Panc1 (cell line): ENCODE data around the gene ZNF292. TPM values are rescaled to one million over a fixed set of nuclear protein-coding genes. Genes with fewer than 3 reads are reported as not detected.

Experiments
- ATAC-seq: fragments of 200-7000 bp; cut with Tn5 transposase; 2 replicates; pipeline ENCODE4 v1.9.1; 2020; ENCODE audit warnings: mild to moderate bottlenecking, moderate library complexity
- BruUV-seq: library from RNA; stranded (reverse); fragments of 400-500 nt; replicated peaks from 2 replicates; lab custom pipeline; 2021; lab: Mats Ljungman, UMichigan
- CTCF ChIA-PET: fragments of 300-600 bp; sonication (Branson Sonifier 250); formaldehyde crosslinking; loops from one replicate; lab custom pipeline; 2022; ENCODE audit warnings: antibody characterized with exemption; lab: Charles Lee
- POLR2A ChIA-PET: fragments of 300-600 bp; sonication (Branson Sonifier 250); formaldehyde crosslinking; loops from one replicate; lab custom pipeline; 2022; ENCODE audit warnings: antibody characterized with exemption; lab: Charles Lee
- DNase-seq: peaks from one replicate; pipeline ENCODE4 v3.0.0-alpha.2; 2010; ENCODE audit warnings: low read depth, low spot score
- H3K27ac ChIP-seq: 2 replicates; pipeline ENCODE4 v1.5.1; 2011; ENCODE audit warnings: mild to moderate bottlenecking, low read length, inconsistent platforms
- H3K27me3 ChIP-seq: fragments of 200-500 bp; sonication (Bioruptor generic); 2 replicates; pipeline ENCODE4 v1.6.0; 2014; ENCODE audit warnings: low read length, inconsistent platforms; ENCODE audit not compliant: control insufficient read depth, insufficient read depth
- H3K36me3 ChIP-seq: fragments of 200-500 bp; sonication (Bioruptor generic); 2 replicates; pipeline ENCODE4 v1.5.1; 2014; ENCODE audit warnings: inconsistent platforms, mild to moderate bottlenecking, low read length, moderate library complexity; ENCODE audit not compliant: control insufficient read depth, insufficient read depth
- H3K4me1 ChIP-seq: 2 replicates; pipeline ENCODE4 v1.5.1; 2011; ENCODE audit warnings: inconsistent platforms, mild to moderate bottlenecking, low read length, moderate library complexity; ENCODE audit not compliant: control insufficient read depth, insufficient read depth
- H3K4me3 ChIP-seq, 2 experiments: 2 replicates each; pipeline ENCODE4 v1.5.1; 2011 to 2012; ENCODE audit warnings: low read depth in 2 of 2, low read length in 2 of 2, mild to moderate bottlenecking in 2 of 2, inconsistent platforms in 1 of 2, moderate library complexity in 1 of 2
- H3K9me3 ChIP-seq: fragments of 200-500 bp; sonication (Bioruptor generic); 2 replicates; pipeline ENCODE4 v1.5.1; 2014; ENCODE audit warnings: low read depth, mild to moderate bottlenecking, inconsistent platforms, low read length, moderate library complexity; ENCODE audit not compliant: control insufficient read depth, insufficient read depth
- POLR2AphosphoS5 ChIP-seq: IDR thresholded peaks from 2 replicates; pipeline ENCODE4 v1.6.1; 2012; ENCODE audit warnings: mild to moderate bottlenecking, low read depth, low read length, moderate library complexity
- SIN3A ChIP-seq: IDR thresholded peaks from 2 replicates; pipeline ENCODE4 v1.6.1; 2012; ENCODE audit warnings: low read depth, mild to moderate bottlenecking, low read length, moderate library complexity, borderline replicate concordance; ENCODE audit not compliant: insufficient read depth
- TCF7L2 ChIP-seq: IDR thresholded peaks from 2 replicates; pipeline ENCODE4 v1.6.1; 2011; ENCODE audit warnings: mild to moderate bottlenecking, low read depth, low read length, inconsistent platforms
- in situ Hi-C: cut with HindIII; loops from 2 replicates; pipeline ENCODE4 v1.10.0; 2016; ENCODE audit warnings: low sequenced_read_pairs, low pct_unique_long_range_greater_than_20kb
- intact Hi-C: fragments of 100-400 bp; cut with micrococcal nuclease; formaldehyde crosslinking; loops from one replicate; pipeline ENCODE4 v1.10.0; 2022; ENCODE audit not compliant: unreplicated experiment
- total RNA-seq: library from RNA; stranded (reverse); gene quantifications from one replicate; pipeline ENCODE4 v1.2.1, GENCODE V29; 2021; ENCODE audit not compliant: unreplicated experiment
- TF ChIP-seq, protein P1 (sequence below): fragments of 450-650 bp; IDR thresholded peaks from 2 replicates; pipeline ENCODE4 v1.5.1; 2017; ENCODE audit warnings: mild to moderate bottlenecking
- TF ChIP-seq, protein P2 (sequence below), 2 experiments: IDR thresholded peaks; 2 replicates each; pipeline ENCODE4 v1.6.1; 2011 to 2012; ENCODE audit warnings: low read depth in 2 of 2, control low read depth in 1 of 2, low read length in 1 of 2, mild to moderate bottlenecking in 1 of 2, moderate library complexity in 1 of 2; ENCODE audit not compliant: insufficient read depth in 1 of 2

ZNF292 gene
- total RNA-seq, 1 experiment from 2014 or later, result 38.2 TPM

DNA sequence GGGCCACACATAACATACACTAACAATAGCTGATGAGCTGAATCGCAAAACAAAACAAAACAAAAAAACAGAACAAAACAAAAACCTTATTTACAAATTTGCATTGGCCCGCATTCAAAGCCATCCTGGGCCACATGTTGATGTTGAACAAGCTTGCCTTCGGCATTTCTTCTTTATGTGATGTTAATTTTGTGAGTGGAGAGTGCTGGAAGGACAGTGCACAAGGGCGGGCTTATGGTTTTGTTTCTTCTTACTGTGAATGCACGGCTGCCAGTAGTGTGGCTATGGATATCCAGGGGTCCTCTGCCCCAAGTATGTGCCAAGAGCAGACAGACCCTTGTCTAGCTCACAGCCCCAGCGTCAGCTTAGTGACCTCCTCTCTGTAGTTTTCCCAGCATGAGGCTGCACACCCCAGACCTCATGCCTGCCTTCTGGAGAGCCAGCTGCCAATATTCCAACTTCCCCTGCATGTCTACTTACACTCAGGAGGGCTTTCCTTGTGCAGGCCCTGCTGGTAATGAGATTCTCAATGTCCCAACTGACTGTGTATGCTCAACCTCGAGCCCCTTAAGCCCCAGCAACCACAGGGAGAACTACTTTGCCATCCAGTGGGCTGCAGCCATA lies 24.9 kb downstream of the ZNF292 start:
- Histone ChIP-seq H3K4me1 (0 out of 2 replicates have a peak, but pooled peaks cover 2% of the 10 kb centered on the region), H3K27me3 (no peaks in the 10 kb centered on the region), H3K9me3 (no peaks in the 10 kb centered on the region), H3K36me3 (no peaks in the 10 kb centered on the region; the same call in 1 of the 2 replicates), H3K4me3 (no peak overlapping the region), H3K27ac (no peak overlapping the region)
- ChIA-PET POLR2A (no interaction called here), CTCF (no interaction called here)
- intact Hi-C loops (no loop called here), in situ Hi-C loops (no loop called here)
- ATAC-seq (no peak), DNase-seq (no peak)
- TF ChIP-seq SIN3A, result no peak
- TF ChIP-seq, protein P1, sequence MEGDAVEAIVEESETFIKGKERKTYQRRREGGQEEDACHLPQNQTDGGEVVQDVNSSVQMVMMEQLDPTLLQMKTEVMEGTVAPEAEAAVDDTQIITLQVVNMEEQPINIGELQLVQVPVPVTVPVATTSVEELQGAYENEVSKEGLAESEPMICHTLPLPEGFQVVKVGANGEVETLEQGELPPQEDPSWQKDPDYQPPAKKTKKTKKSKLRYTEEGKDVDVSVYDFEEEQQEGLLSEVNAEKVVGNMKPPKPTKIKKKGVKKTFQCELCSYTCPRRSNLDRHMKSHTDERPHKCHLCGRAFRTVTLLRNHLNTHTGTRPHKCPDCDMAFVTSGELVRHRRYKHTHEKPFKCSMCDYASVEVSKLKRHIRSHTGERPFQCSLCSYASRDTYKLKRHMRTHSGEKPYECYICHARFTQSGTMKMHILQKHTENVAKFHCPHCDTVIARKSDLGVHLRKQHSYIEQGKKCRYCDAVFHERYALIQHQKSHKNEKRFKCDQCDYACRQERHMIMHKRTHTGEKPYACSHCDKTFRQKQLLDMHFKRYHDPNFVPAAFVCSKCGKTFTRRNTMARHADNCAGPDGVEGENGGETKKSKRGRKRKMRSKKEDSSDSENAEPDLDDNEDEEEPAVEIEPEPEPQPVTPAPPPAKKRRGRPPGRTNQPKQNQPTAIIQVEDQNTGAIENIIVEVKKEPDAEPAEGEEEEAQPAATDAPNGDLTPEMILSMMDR, result no peak
- TF ChIP-seq, protein P2, sequence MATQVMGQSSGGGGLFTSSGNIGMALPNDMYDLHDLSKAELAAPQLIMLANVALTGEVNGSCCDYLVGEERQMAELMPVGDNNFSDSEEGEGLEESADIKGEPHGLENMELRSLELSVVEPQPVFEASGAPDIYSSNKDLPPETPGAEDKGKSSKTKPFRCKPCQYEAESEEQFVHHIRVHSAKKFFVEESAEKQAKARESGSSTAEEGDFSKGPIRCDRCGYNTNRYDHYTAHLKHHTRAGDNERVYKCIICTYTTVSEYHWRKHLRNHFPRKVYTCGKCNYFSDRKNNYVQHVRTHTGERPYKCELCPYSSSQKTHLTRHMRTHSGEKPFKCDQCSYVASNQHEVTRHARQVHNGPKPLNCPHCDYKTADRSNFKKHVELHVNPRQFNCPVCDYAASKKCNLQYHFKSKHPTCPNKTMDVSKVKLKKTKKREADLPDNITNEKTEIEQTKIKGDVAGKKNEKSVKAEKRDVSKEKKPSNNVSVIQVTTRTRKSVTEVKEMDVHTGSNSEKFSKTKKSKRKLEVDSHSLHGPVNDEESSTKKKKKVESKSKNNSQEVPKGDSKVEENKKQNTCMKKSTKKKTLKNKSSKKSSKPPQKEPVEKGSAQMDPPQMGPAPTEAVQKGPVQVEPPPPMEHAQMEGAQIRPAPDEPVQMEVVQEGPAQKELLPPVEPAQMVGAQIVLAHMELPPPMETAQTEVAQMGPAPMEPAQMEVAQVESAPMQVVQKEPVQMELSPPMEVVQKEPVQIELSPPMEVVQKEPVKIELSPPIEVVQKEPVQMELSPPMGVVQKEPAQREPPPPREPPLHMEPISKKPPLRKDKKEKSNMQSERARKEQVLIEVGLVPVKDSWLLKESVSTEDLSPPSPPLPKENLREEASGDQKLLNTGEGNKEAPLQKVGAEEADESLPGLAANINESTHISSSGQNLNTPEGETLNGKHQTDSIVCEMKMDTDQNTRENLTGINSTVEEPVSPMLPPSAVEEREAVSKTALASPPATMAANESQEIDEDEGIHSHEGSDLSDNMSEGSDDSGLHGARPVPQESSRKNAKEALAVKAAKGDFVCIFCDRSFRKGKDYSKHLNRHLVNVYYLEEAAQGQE (IDR thresholded peaks at IDR 0.05; ENCODE audit: insufficient read depth in 1 of 2, low read depth in 2 of 2, low read length in 1 of 2), result no peak
- TF ChIP-seq TCF7L2, result no peak
- TF ChIP-seq POLR2AphosphoS5, result no peak
- no TSS peak for BruUV-seq

DNA sequence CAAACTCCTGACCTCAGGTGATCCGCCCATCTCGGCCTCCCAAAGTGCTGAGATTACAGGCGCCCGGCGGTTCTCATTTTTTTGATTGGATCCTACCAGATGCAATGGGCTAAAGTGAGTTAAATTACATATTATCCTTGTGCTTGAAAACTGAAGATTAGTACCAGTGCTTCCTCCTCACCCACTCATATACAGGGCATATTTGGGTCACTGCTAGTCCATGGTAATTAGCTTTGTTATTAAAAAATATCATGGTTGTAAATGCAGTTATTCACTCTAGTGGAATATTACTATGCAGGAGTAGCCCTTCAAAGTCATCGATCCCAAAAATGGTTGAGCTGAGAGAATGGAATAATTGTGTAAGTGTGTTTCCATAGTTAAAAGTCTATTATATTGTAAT lies 26.5 kb downstream of the ZNF292 start:
- H3K4me3 ChIP-seq, result no peak overlapping the region
- H3K4me1 ChIP-seq, result 0 out of 2 replicates have a peak, but pooled peaks cover 2% of the 10 kb centered on the region
- no peak overlapping the region for H3K27ac ChIP-seq
- intact Hi-C loops, result no loop called here
- no peak for TF ChIP-seq POLR2AphosphoS5
- no peak for TF ChIP-seq TCF7L2
- TF ChIP-seq, protein P1, result no peak
- TF ChIP-seq SIN3A, result no peak
- TF ChIP-seq, protein P2 (IDR thresholded peaks at IDR 0.05; ENCODE audit: insufficient read depth in 1 of 2, low read depth in 2 of 2, low read length in 1 of 2), result no peak
- ChIA-PET POLR2A (no interaction called here), CTCF (no interaction called here)
- ATAC-seq (no peak), DNase-seq (no peak)
- in situ Hi-C loops, result no loop called here
- H3K36me3 ChIP-seq, result no peaks in the 10 kb centered on the region; the same call in 1 of the 2 replicates
- H3K27me3 ChIP-seq, result no peaks in the 10 kb centered on the region
- H3K9me3 ChIP-seq, result no peaks in the 10 kb centered on the region
- BruUV-seq, result no TSS peak
